GM12872 (cell line): ENCODE results near the gene HNRNPR.

ENCODE experiments used
- TF ChIP-seq, protein P1 (sequence below): IDR thresholded peaks from 3 replicates; pipeline ENCODE4 v1.5.1; 2011; ENCODE audit warnings: low read depth, mild to moderate bottlenecking, low read length, moderate library complexity; ENCODE audit not compliant: insufficient read depth

HNRNPR gene

GRCh38 chr1:23370330-23370708, 26.2 kb upstream of the HNRNPR start:
- TF ChIP-seq, protein P1, sequence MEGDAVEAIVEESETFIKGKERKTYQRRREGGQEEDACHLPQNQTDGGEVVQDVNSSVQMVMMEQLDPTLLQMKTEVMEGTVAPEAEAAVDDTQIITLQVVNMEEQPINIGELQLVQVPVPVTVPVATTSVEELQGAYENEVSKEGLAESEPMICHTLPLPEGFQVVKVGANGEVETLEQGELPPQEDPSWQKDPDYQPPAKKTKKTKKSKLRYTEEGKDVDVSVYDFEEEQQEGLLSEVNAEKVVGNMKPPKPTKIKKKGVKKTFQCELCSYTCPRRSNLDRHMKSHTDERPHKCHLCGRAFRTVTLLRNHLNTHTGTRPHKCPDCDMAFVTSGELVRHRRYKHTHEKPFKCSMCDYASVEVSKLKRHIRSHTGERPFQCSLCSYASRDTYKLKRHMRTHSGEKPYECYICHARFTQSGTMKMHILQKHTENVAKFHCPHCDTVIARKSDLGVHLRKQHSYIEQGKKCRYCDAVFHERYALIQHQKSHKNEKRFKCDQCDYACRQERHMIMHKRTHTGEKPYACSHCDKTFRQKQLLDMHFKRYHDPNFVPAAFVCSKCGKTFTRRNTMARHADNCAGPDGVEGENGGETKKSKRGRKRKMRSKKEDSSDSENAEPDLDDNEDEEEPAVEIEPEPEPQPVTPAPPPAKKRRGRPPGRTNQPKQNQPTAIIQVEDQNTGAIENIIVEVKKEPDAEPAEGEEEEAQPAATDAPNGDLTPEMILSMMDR, result no peak

DNA sequence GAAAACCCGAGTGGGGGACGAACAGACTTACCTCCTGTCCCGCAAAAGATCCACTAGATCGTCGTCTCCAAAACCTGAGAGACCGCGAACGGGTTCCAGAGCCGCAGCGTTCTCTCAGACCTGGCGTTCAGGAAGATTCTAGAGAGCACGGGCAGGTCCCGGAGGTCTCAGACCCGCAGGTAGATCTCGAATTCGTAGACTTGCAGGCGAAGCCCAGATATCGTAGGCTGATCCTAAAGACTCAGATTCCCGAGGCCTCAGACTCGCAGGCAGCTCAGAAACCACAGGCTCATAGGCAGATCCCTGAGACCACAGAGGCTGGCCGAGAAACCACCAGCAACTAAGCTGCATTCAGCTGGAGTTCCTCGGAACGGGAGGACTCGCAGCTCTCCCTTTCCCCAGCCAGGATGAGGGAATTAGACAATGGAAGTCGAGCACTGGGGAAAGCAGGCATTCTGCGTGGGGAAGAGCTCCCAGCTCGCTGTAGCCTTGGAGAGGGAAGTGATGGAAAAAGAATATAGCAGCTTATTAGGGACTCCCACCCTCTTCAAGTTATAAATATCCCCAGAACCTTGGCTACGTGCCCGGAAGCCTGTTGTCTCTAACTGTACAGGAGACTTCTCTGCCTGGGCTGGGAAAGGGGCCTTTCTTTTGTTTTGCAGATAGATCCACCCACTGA, 25.4 kb upstream of the HNRNPR start, which contains the start of gene ZNF436:
Gene ZNF436 (minus strand): TSS at position 502 of the 679 bp plus-strand sequence. CDS start 1,831 bp downstream, outside the sequence.
- TF ChIP-seq, protein P1, result no peak

- TF ChIP-seq, protein P1, result no peak
Measured at GRCh38 chr1:23368562-23369334, 24.7 kb upstream of the HNRNPR start.

DNA sequence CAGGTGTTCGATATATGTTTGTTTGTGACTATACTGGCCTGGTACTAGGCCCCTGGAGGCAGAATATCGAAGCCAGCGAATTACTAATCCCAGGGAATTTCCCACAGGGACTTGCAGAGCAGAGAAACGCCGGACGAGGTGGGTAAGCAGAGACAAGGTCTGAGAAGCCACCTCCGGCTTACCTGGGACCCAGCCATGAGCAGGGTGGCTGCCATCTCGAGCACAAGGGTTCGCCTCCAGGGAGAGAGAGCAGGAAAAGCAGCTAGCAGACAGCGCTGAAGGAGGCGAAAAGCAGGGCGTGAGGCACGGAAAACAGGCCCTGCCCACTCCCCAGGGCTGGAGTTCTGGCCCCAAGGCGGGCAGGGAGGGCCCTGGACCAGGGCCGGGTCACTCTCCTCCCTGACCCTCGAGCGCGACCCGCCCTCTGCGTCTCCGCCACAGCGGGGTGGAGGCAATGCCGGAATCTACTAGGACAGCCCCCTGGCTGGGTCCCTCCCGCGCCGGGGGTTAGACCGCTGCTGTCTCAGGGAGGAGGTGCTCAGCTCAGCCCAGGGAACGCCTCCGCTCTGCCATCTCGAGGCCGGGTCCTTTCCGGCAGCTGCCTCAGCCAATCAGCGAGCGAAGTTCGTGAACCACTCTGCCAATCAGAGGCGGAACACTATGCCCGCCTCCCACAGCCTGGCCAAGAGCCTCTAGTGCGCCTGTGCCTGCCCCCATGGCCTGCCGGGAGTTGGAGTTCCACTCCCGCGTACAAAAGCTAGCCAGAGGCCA, 23.9 kb upstream of the HNRNPR start:
- TF ChIP-seq, protein P1, result no peak

DNA sequence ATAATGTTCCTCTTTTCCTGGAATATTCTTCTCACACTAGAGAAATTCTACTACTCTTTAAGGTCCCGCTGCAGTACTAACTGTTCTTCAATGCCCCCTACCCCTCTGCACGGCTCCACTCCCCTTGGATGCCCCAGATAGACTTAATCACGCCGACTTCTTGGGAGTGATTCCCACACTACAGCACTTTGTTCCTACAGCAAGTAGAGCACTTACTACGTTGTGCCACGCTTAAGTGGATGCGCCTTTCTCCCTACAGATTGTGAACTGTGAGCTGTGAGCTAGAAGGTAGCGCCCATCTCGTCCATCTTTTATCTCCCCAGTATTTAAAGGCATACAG, 23.3 kb upstream of the HNRNPR start:
- TF ChIP-seq, protein P1, result no peak

DNA sequence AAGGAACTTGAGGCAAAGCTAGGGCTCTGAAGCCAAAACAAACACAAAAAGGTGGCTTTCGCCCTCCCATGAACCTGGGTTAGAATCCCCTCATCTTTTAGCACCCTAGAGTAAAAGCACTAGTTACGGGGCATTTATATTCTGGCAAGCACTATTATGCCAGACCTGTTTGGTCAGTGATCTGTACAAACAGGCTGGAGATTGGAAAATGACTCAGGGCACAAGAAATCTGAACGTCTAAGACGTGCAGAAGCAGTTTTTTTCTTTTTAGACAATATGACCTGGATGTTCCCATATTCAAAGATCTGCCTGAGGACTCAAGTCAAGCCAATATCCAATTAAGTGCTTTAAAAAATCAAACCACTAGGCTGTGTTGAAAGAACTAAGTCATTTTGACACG, 22.5 kb upstream of the HNRNPR start:
- TF ChIP-seq, protein P1, result no peak

DNA sequence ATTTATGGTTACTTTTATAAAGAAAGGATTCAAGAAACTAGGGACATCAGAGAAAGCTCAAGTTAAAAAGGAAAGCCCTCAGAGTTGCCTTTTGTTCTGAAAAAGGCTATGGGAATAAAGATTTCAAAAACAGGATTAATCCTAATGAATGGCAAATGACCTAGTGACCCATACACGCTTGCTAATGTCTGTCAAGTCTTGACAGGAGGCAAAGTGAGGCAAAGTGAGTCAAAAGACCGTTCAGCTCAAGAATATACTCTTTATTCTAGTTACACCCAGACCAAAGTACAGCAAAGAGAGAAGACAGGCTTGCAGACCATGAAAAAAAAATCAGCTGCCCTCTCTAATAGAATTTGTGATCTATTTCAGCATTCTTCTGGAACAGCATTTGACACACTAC, 22.1 kb upstream of the HNRNPR start:
- TF ChIP-seq, protein P1, result no peak
